ENCODE results near the gene NADK. TPM values are rescaled to one million over a fixed set of nuclear protein-coding genes. Genes with fewer than 3 reads are reported as not detected.

NADK gene
- polyA plus RNA-seq, 1 donor: 59.8 TPM

DNA sequence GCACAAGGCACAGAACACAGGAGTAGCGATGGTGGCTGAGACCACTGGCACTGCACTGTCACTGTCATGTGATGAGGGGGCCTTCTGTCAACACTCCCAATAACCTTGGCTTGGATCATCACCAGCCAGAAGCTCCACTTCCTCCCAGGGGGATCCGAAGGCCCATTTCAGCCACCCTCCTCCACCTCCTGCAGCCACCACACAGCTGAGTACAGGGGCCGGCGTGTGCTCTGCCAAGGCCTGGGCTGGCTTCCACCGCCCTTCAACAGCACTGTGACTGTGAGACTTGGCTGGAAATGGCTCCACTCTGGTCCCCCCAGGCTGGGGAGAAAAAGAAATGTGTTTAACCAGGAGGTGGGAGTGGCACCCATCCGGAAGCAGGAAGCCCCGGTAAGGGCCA lies 9.9 kb upstream of the NADK start:
- Histone ChIP-seq H3K27me3 (ENCODE audit: control insufficient read depth, insufficient read depth, low read length) (no peaks in the 10 kb centered on the region), H3K9me3 (ENCODE audit: control insufficient read depth, low read depth, low read length) (no peaks in the 10 kb centered on the region), H3K36me3 (ENCODE audit: control insufficient read depth, insufficient read depth, low read length) (peaks cover 84% of the 10 kb centered on the region), H3K4me3 (ENCODE audit: low read length) (no peak overlapping the region), H3K4me1 (ENCODE audit: control insufficient read depth, insufficient read depth, low read length) (peaks cover 5% of the 10 kb centered on the region), H3K27ac (ENCODE audit: low read length) (no peak overlapping the region)
- DNase-seq: no peak
- no CpG with 5 or more reads among the region's 7 CpGs for WGBS (ENCODE audit: insufficient coverage, low lambda C conversion rate)

- H3K9me3 ChIP-seq (ENCODE audit: control insufficient read depth, low read depth, low read length): no peaks in the 10 kb centered on the region
- peaks cover 14% of the 10 kb centered on the region for H3K4me1 ChIP-seq (ENCODE audit: control insufficient read depth, insufficient read depth, low read length)
- no peak for DNase-seq
- no peak overlapping the region for H3K4me3 ChIP-seq (ENCODE audit: low read length)
- H3K27ac ChIP-seq (ENCODE audit: low read length): no peak overlapping the region
- peaks cover 74% of the 10 kb centered on the region for H3K36me3 ChIP-seq (ENCODE audit: control insufficient read depth, insufficient read depth, low read length)
- WGBS (ENCODE audit: insufficient coverage, low lambda C conversion rate): no CpG with 5 or more reads among the region's 20 CpGs
- H3K27me3 ChIP-seq (ENCODE audit: control insufficient read depth, insufficient read depth, low read length): no peaks in the 10 kb centered on the region
Observed at GRCh38 chr1:1786836-1787605, 8.8 kb upstream of the NADK start.

DNA sequence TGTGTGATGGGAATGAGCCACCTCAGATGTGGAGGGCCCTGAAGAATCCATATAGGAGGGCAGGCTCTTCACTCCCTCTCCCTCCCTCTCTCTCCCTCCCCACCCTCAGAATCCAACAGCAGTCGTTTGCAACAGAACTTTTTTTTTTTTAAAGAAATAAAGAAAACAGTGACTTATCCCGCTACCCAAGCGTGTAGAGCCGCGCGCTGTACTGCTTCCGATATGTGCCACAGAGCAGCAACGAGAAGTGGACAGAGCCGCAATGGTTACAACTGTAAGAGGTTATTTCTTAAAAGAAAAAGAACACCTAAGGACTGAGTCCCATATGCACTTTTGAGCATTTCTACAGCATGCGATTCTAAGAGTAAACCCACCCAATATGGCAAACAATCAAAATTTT lies 7.4 kb upstream of the NADK start:
- peaks cover 28% of the 10 kb centered on the region for H3K4me1 ChIP-seq (ENCODE audit: control insufficient read depth, insufficient read depth, low read length)
- no CpG with 5 or more reads among the region's 10 CpGs for WGBS (ENCODE audit: insufficient coverage, low lambda C conversion rate)
- no peak for DNase-seq
- no peaks in the 10 kb centered on the region for H3K9me3 ChIP-seq (ENCODE audit: control insufficient read depth, low read depth, low read length)
- H3K4me3 ChIP-seq (ENCODE audit: low read length): no peak overlapping the region
- peaks cover 62% of the 10 kb centered on the region for H3K36me3 ChIP-seq (ENCODE audit: control insufficient read depth, insufficient read depth, low read length)
- H3K27me3 ChIP-seq (ENCODE audit: control insufficient read depth, insufficient read depth, low read length): no peaks in the 10 kb centered on the region
- no peak overlapping the region for H3K27ac ChIP-seq (ENCODE audit: low read length)

DNA sequence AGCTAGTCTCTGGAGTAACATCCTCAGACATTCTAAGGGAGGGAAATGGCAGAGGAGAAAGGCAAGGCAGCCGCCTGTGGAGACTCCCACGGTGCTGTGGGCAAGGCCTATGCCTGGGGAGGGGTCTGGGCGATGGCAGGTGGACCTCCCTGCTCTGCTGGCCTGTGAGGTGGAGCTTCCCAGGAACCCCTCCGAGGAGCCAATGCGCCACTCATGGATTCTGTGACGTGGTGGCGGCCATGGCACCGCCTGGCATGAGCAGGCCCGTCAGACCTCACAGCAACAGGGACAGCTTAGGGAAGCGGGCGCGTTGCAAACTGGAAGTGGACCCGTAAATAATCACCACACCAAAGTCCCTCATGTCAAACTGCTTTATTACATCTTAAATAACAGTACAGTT lies 6.7 kb upstream of the NADK start:
- no peaks in the 10 kb centered on the region for H3K27me3 ChIP-seq (ENCODE audit: control insufficient read depth, insufficient read depth, low read length)
- DNase-seq: no peak
- H3K4me1 ChIP-seq (ENCODE audit: control insufficient read depth, insufficient read depth, low read length): peaks cover 35% of the 10 kb centered on the region
- H3K27ac ChIP-seq (ENCODE audit: low read length): no peak overlapping the region
- H3K36me3 ChIP-seq (ENCODE audit: control insufficient read depth, insufficient read depth, low read length): peaks cover 55% of the 10 kb centered on the region
- WGBS (ENCODE audit: insufficient coverage, low lambda C conversion rate): no CpG with 5 or more reads among the region's 13 CpGs
- H3K4me3 ChIP-seq (ENCODE audit: low read length): no peak overlapping the region
- H3K9me3 ChIP-seq (ENCODE audit: control insufficient read depth, low read depth, low read length): no peaks in the 10 kb centered on the region

GRCh38 chr1:1783320-1783719 lies 5.0 kb upstream of the NADK start:
- Histone ChIP-seq H3K4me3 (ENCODE audit: low read length) (no peak overlapping the region), H3K9me3 (ENCODE audit: control insufficient read depth, low read depth, low read length) (no peaks in the 10 kb centered on the region), H3K27me3 (ENCODE audit: control insufficient read depth, insufficient read depth, low read length) (no peaks in the 10 kb centered on the region), H3K27ac (ENCODE audit: low read length) (peak overlapping the region; percentile 78), H3K36me3 (ENCODE audit: control insufficient read depth, insufficient read depth, low read length) (peaks cover 39% of the 10 kb centered on the region), H3K4me1 (ENCODE audit: control insufficient read depth, insufficient read depth, low read length) (peaks cover 45% of the 10 kb centered on the region)
- no peak for DNase-seq
- WGBS (ENCODE audit: insufficient coverage, low lambda C conversion rate): no CpG with 5 or more reads among the region's 8 CpGs

- H3K4me1 ChIP-seq (ENCODE audit: control insufficient read depth, insufficient read depth, low read length): peaks cover 45% of the 10 kb centered on the region
- no CpG with 5 or more reads among the region's 36 CpGs for WGBS (ENCODE audit: insufficient coverage, low lambda C conversion rate)
Observed at GRCh38 chr1:1782399-1783221, 4.3 kb upstream of the NADK start.

DNA sequence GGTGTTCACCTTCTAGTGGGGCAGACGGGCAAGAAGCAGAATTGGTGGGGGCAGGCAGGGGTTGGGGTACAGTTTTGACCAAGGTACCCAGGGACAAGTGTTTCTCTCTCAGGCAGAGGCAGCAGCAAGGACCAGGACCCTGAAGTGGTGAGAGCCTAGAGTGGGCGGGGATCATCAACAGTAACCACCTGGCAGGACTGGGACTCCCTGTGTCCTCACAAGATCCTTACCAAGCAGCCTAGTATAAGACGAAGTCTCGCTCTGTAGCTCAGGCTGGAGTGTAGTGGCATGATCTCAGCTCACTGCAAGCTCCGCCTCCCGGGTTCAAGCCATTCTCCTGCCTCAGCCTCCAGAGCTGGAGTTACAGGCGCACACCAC lies 3.2 kb upstream of the NADK start:
- peak in 1 of 2 donors; percentile 43 for DNase-seq
- peaks cover 51% of the 10 kb centered on the region for H3K4me1 ChIP-seq (ENCODE audit: control insufficient read depth, insufficient read depth, low read length)
- H3K27me3 ChIP-seq (ENCODE audit: control insufficient read depth, insufficient read depth, low read length): no peaks in the 10 kb centered on the region
- H3K4me3 ChIP-seq (ENCODE audit: low read length): no peak overlapping the region
- H3K27ac ChIP-seq (ENCODE audit: low read length): peak overlapping the region; percentile 78
- WGBS (ENCODE audit: insufficient coverage, low lambda C conversion rate): no CpG with 5 or more reads among the region's 7 CpGs
- peaks cover 21% of the 10 kb centered on the region for H3K36me3 ChIP-seq (ENCODE audit: control insufficient read depth, insufficient read depth, low read length)
- no peaks in the 10 kb centered on the region for H3K9me3 ChIP-seq (ENCODE audit: control insufficient read depth, low read depth, low read length)

More at GRCh38 chr1:1782399-1783221, 4.3 kb upstream of the NADK start:
- DNase-seq: peak; percentile 61 to 84
- Histone ChIP-seq H3K27me3 (ENCODE audit: control insufficient read depth, insufficient read depth, low read length) (no peaks in the 10 kb centered on the region), H3K27ac (ENCODE audit: low read length) (peak overlapping the region; percentile 78), H3K36me3 (ENCODE audit: control insufficient read depth, insufficient read depth, low read length) (peaks cover 32% of the 10 kb centered on the region), H3K9me3 (ENCODE audit: control insufficient read depth, low read depth, low read length) (no peaks in the 10 kb centered on the region), H3K4me3 (ENCODE audit: low read length) (peak overlapping the region; percentile 40)

DNA sequence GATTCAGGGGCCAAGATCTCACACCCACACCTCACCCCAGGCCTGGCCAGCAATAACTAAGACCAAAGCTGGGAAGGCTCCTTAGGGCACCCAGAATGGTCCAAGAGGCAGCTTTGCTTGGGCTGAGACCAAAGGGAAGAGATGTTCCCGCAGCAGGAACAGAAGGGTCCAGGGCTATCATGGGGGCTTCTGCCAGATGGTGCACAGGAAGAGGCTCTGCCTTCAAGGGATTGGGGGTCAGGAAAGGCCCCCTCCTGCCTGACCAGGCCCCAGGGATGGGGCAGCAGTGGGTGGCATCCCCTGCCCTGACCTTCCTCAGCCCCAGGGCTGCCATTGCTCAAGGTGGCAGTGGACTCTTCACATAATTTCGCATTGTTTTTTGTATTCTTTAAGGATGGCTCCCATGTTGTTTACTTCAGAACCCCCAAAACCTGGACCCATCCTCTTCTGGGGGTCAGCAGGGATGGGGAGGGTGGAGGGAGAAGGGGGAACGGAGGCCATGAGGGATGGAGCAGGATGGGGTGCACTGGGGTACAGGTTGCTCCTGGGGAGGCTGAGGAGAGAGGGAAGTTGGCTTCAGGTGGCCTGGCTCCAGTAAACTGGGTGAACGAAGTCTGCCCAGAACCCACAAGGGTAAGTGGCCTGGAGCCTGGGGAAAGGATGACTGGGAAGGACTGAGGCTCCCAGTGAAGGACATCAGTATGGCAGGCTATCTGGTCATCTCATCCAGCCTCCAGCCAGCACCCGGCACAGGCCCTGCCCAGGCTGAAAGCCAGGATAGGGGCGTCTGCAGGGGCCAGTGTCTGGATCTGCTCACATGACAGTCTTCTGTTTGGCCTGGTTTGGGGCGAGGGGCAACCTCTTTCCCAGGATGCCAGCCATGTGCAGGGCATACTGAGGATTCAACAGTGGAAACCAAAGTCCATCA lies 2.6 kb upstream of the NADK start:
- Histone ChIP-seq H3K4me3 (ENCODE audit: low read length) (no peak overlapping the region), H3K36me3 (ENCODE audit: control insufficient read depth, insufficient read depth, low read length) (peaks cover 15% of the 10 kb centered on the region), H3K4me1 (ENCODE audit: control insufficient read depth, insufficient read depth, low read length) (peaks cover 55% of the 10 kb centered on the region), H3K9me3 (ENCODE audit: control insufficient read depth, low read depth, low read length) (no peaks in the 10 kb centered on the region), H3K27me3 (ENCODE audit: control insufficient read depth, insufficient read depth, low read length) (no peaks in the 10 kb centered on the region), H3K27ac (ENCODE audit: low read length) (peak overlapping the region; percentile 91)
- no CpG with 5 or more reads among the region's 7 CpGs for WGBS (ENCODE audit: insufficient coverage, low lambda C conversion rate)
- DNase-seq: no peak

DNA sequence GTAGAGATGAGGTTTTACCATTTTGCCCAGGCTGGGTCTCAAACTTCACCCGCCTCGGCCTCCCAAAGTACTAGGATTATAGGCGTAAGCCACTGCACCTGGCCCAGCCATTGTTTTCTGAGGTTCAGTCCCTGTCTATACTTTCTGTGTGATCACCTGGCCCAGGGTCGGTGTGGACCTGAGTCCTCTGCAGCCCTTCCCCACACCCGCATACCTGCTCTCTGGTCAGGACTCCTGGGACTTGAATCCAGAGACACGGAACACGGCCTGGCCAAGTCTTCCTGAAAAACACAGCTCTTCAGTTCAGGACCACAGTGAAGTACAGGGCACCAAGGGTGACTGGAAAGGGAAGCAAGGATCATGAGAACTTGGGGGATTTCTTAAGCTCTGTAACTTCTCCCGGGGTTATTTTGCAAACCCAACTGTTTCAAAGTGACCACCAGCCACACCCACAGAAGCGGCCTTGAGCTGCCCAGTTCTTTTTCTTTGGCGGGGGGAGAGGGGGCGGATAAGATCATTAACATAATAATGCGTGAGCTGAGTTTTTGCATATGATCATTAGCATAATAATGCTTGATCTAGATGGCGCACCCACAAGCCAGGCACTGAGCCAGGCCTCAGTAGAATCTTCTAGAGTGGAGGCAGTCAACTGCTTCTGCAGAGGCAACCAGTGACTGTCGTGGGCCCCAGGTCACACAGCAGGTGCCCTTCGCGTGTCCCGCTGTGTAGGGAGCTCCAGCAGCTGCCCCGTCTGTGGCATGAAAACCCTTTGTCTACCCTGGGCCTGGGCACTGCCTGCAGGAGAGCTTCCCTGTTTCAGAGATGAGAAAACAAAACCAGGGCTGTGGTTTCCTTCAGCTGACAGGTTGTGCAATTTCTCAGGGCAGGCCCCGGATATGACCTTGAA lies 1.7 kb upstream of the NADK start:
- H3K27me3 ChIP-seq (ENCODE audit: control insufficient read depth, insufficient read depth, low read length): no peaks in the 10 kb centered on the region
- H3K4me1 ChIP-seq (ENCODE audit: control insufficient read depth, insufficient read depth, low read length): peaks cover 59% of the 10 kb centered on the region
- DNase-seq: peak in 1 of 2 donors; percentile 74
- peak overlapping the region; percentile 91 for H3K27ac ChIP-seq (ENCODE audit: low read length)
- H3K4me3 ChIP-seq (ENCODE audit: low read length): no peak overlapping the region
- H3K9me3 ChIP-seq (ENCODE audit: control insufficient read depth, low read depth, low read length): no peaks in the 10 kb centered on the region
- no CpG with 5 or more reads among the region's 19 CpGs for WGBS (ENCODE audit: insufficient coverage, low lambda C conversion rate)
- peaks cover 6% of the 10 kb centered on the region for H3K36me3 ChIP-seq (ENCODE audit: control insufficient read depth, insufficient read depth, low read length)

Data from large intestine (tissue), 3 donors.